Measurements from ENCODE around the gene EHMT1. TPM values are rescaled to one million over a fixed set of nuclear protein-coding genes. Genes with fewer than 3 reads are reported as not detected.
A peak's percentile ranks its signal among the peaks of the same experiment; 100 is the strongest.
"Not testable (repeated sequence)": the region's sequence is repeated elsewhere in the genome, so short reads cannot be mapped to it uniquely, and the experiment has no call there.

EHMT1 gene
- total RNA-seq, 2 experiments from 2014 or later: 66.6 to 76.7 TPM

DNA sequence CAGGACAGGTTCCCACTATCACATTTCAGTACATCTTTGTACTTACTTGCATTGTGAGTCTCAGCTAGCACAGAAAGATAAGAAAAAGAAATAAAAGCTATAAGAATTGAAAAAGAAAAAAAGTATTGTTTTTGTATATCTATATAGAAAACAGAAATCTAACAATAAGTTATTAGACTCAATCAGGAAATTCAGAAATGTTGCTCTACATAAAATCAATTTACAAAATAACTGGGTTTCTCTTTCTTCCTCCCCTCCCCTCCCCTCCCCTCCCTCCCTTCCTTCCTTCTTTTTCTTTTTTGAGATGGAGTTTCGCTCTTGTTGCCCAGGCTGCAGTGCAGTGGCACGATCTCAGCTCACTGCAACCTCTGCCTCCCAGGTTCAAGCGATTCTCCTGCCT, 251.6 kb downstream of the EHMT1 start:
- Mint-ChIP-seq H3K27me3 (peaks cover 20% of the 10 kb centered on the region), H3K4me1 (no peaks in the 10 kb centered on the region), H3K27ac (no peak overlapping the region), H3K9me3 (ENCODE audit: low read depth) (no peaks in the 10 kb centered on the region), H3K36me3 (ENCODE audit: low read depth) (no peaks in the 10 kb centered on the region), H3K4me3 (no peak overlapping the region)
- no peak for ATAC-seq
- ChIA-PET CTCF (interaction anchor here (1.2 kb wide), 1 partner anchor 27 kb away, joined by 3 read pairs; no protein-coding TSS in a partner anchor), POLR2A (no interaction called here)
- intact Hi-C loops (cut with DNase I, micrococcal nuclease): loop anchor here in 1 of 2 experiments (5.0 kb wide), 1 partner anchor 528 kb away; no protein-coding TSS in a partner anchor
- no peak for DNase-seq

DNA sequence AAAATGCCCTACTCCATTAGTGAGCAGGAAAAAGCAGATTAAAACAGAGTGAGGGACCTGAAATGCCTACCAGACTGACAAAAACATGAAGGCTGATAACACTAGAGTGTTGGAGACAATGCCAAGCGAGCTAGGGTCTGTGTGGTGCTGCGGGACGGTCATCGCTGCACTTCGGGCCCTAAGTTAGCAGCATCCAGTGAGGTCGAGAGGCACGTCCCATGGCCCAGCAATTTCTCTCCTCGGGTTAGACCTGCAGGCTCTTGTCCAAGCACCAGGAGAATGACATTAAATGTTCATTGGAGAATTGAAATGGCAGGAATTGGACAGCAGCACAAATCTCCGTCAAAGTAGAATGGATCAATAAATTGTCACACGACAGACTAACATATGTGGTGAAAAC, 253.5 kb downstream of the EHMT1 start:
- Mint-ChIP-seq H3K9me3 (ENCODE audit: low read depth) (no peaks in the 10 kb centered on the region), H3K4me1 (no peaks in the 10 kb centered on the region), H3K4me3 (no peak overlapping the region), H3K36me3 (ENCODE audit: low read depth) (no peaks in the 10 kb centered on the region), H3K27me3 (peaks cover 29% of the 10 kb centered on the region), H3K27ac (no peak overlapping the region)
- intact Hi-C loops (cut with DNase I, micrococcal nuclease): loop anchor here in 1 of 2 experiments (5.0 kb wide), 1 partner anchor 530 kb away; no protein-coding TSS in a partner anchor
- ATAC-seq: no peak
- no peak for DNase-seq
- ChIA-PET CTCF (no interaction called here), POLR2A (no interaction called here)

DNA sequence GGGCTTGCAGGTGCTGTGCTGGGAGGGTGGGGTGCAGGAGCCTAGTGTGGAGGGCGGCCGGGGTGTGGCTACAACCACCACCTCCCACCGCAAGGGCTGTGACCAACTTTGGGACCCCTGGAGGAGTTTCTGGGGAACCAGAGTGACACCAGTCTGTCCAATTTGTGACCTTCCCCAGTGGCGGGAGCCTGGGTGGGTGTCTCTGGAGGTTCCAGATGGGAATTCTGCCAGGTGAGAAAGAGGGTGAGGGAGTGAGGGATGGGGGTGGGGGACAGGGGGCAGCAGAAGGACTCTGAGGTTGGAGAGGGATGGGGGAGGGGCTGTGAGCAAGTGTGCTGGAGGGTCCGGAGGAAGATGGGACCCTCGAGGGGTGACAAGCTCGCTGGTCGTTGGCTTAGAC, 254.6 kb downstream of the EHMT1 start:
- no peaks in the 10 kb centered on the region for H3K4me1 Mint-ChIP-seq
- no peak overlapping the region for H3K27ac Mint-ChIP-seq
- ChIA-PET CTCF (no interaction called here), POLR2A (no interaction called here)
- ATAC-seq (no peak), DNase-seq (no peak)
- peaks cover 26% of the 10 kb centered on the region for H3K27me3 Mint-ChIP-seq
- H3K36me3 Mint-ChIP-seq (ENCODE audit: low read depth): no peaks in the 10 kb centered on the region
- intact Hi-C loops (cut with DNase I, micrococcal nuclease): loop anchor here in 1 of 2 experiments (5.0 kb wide), 1 partner anchor 531 kb away; no protein-coding TSS in a partner anchor
- H3K9me3 Mint-ChIP-seq (ENCODE audit: low read depth): no peaks in the 10 kb centered on the region
- no peak overlapping the region for H3K4me3 Mint-ChIP-seq

DNA sequence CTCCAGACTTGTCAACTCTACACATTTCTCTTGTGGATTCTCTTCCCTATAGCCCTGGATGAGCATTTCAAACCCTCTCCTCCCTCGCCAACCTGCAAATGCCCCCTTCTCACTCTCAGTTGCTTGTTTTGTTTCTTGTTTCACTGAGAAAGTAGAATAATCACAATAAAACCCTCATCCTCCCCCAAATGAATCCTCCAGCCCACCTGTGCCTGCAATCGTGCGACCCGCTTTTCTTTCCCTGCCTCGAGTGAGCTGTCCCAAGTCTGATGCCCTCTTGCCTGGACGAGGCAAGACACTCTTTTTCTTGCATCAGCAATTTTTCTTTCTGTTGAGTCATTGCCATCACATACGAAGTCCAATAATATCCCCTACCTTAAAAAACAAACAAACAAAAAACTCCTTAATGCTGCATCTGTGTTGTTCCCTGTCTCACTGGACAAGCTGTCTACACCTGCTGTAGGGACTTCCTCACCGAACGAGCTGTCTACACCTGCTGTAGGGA, 255.1 kb downstream of the EHMT1 start:
- no peaks in the 10 kb centered on the region for H3K36me3 Mint-ChIP-seq (ENCODE audit: low read depth)
- DNase-seq: no peak
- no peak overlapping the region for H3K4me3 Mint-ChIP-seq
- H3K9me3 Mint-ChIP-seq (ENCODE audit: low read depth): no peaks in the 10 kb centered on the region
- no peaks in the 10 kb centered on the region for H3K4me1 Mint-ChIP-seq
- ChIA-PET POLR2A (no interaction called here), CTCF (no interaction called here)
- H3K27ac Mint-ChIP-seq: no peak overlapping the region
- intact Hi-C loops (cut with DNase I, micrococcal nuclease): loop anchor here in 1 of 2 experiments (5.0 kb wide), 1 partner anchor 532 kb away; no protein-coding TSS in a partner anchor
- ATAC-seq: no peak
- H3K27me3 Mint-ChIP-seq: peaks cover 24% of the 10 kb centered on the region

DNA sequence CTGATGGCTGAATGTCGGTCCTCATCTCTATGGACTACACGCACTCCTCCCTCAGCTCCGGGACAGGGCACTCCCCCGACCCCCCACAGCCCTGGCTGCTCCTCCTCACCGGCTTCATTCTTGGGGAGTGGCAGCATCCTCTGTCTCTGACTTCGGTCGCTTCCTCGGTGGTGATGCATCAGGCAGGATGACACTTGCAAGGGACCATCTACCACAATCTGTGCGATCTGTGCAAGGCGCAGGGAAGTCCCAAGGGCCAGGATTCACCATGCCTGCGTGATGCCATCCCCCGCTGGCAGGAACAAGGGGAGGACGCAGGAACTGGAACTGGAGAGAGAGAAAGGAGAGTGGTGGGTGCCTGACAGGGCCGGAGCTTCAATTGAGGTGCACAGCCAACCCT, 256.5 kb downstream of the EHMT1 start:
- Mint-ChIP-seq H3K27ac (no peak overlapping the region), H3K4me3 (no peak overlapping the region), H3K36me3 (ENCODE audit: low read depth) (no peaks in the 10 kb centered on the region), H3K27me3 (peaks cover 34% of the 10 kb centered on the region), H3K9me3 (ENCODE audit: low read depth) (no peaks in the 10 kb centered on the region), H3K4me1 (no peaks in the 10 kb centered on the region)
- DNase-seq (no peak), ATAC-seq (no peak)
- intact Hi-C loops (cut with DNase I, micrococcal nuclease): no loop called here
- CTCF ChIA-PET: no interaction called here
- POLR2A ChIA-PET: interaction anchor here (0.6 kb wide), 1 partner anchor 269 kb away, joined by 4 read pairs; no protein-coding TSS in a partner anchor

DNA sequence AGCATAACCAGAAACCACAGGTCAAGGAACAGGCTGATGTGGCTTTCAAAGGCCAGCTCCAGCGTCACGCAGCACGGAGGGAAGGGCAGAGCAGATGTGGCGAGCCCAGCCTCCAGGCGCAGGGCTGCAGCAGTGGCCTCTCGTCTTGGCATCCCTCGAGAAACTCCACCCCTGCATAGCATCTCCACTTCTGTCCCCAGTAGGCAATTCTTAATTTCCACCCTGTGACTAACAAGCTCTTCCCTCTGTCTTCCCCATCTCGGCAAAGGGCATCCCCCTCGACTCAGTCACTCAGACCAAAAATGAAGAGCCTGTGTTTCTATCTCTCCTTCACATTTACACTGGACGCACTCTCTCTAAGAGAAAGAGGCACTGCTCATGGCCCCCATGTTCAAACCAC, 257.0 kb downstream of the EHMT1 start:
- Mint-ChIP-seq H3K27me3 (peaks cover 34% of the 10 kb centered on the region), H3K4me1 (no peaks in the 10 kb centered on the region), H3K4me3 (no peak overlapping the region), H3K27ac (no peak overlapping the region), H3K9me3 (ENCODE audit: low read depth) (no peaks in the 10 kb centered on the region), H3K36me3 (ENCODE audit: low read depth) (no peaks in the 10 kb centered on the region)
- ATAC-seq: no peak
- intact Hi-C loops (cut with DNase I, micrococcal nuclease): no loop called here
- DNase-seq: no peak
- ChIA-PET POLR2A (no interaction called here), CTCF (no interaction called here)

DNA sequence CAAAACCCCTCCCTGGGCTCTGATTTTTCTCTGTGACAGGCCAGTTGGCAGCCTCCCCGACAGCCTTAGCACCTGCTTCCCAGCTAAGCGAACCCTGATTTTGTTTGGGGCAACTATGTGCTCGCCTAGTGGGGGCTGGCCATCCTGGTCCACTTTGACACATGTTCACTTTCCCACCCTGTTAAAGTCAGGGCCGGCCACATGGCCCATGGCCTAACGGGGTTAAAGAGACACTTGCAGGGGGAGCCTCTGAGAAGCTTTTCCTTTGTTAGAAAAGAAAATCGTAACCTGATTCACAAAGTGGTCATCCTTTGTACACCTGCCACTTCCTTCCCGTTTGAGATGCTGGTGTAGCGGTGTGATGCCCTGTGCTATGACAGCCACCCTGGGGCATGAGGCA, 257.5 kb downstream of the EHMT1 start:
- Mint-ChIP-seq H3K27me3 (peaks cover 34% of the 10 kb centered on the region), H3K9me3 (ENCODE audit: low read depth) (no peaks in the 10 kb centered on the region), H3K4me1 (no peaks in the 10 kb centered on the region), H3K36me3 (ENCODE audit: low read depth) (no peaks in the 10 kb centered on the region), H3K4me3 (no peak overlapping the region), H3K27ac (no peak overlapping the region)
- CTCF ChIA-PET: interaction anchor here (1.0 kb wide), 1 partner anchor 31 kb away, joined by 3 read pairs; no protein-coding TSS in a partner anchor
- POLR2A ChIA-PET: no interaction called here
- intact Hi-C loops (cut with DNase I, micrococcal nuclease): no loop called here
- DNase-seq: no peak
- no peak for ATAC-seq

DNA sequence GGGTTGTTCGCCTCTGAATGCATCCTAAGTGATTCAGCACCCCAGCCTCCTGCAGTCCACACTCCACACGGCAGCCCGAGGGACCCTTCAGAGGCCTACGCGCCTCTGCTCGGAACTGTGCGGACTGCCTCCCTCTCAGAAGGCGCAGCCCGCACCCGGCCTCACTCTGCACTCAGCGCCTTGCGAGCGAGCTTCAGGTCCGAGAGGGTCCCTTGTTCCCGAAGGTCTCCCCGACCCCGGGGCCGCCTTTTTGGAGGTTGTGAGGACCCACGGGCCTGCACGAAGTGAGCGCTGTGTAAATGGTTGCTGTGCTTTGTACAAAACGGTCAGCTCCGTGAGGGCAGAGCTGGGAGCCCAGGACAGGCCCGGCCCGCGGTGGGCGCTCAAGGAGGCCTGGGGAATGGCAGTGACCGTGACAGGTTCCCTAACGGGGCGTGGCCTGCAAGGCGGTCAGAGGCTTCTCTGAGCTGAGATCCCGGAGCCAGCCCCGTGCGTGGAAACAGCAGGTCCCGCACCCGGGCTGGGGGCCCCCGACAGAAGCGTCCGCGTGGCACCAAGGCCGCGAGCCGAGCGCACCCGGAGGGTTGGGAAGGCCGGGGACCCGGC, 258.1 kb downstream of the EHMT1 start:
- H3K9me3 Mint-ChIP-seq (ENCODE audit: low read depth): no peaks in the 10 kb centered on the region

DNA sequence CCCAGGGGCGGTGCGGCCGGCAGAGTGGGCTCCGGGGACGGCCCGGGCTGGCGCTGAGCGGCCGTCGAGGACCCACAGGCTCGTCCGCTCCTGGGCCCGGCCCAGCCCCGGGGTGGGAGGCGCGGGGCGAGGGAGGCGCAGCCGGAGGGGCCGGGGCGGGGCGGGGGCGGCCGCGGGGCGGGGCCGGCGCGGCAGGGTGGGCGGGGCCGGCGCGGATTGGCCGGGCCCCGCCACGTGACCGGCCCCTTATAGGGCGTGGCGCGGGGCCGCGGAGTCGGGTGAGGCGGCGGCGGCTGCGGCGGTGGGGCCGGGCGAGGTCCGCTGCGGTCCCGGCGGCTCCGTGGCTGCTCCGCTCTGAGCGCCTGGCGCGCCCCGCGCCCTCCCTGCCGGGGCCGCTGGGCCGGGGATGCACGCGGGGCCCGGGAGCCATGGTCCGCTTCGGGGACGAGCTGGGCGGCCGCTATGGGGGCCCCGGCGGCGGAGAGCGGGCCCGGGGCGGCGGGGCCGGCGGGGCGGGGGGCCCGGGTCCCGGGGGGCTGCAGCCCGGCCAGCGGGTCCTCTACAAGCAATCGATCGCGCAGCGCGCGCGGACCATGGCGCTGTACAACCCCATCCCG, 258.8 kb downstream of the EHMT1 start, which contains the start of gene CACNA1B:
TSS of gene CACNA1B (plus strand) at position 277 of the 617 bp plus-strand sequence. CDS start at position 429, 152 bp downstream.
- intact Hi-C loops (cut with DNase I, micrococcal nuclease): not testable (repeated sequence)

More for the DNA sequence above, 258.1 kb downstream of the EHMT1 start:
- peaks cover 34% of the 10 kb centered on the region for H3K27me3 Mint-ChIP-seq
- ATAC-seq (no peak), DNase-seq (no peak)
- CTCF ChIA-PET: interaction anchor here (1.0 kb wide), 1 partner anchor 30 kb away, joined by 3 read pairs; no protein-coding TSS in a partner anchor
- POLR2A ChIA-PET: no interaction called here
- intact Hi-C loops (cut with DNase I, micrococcal nuclease): no loop called here
- H3K27ac Mint-ChIP-seq: no peak overlapping the region
- H3K4me3 Mint-ChIP-seq: no peak overlapping the region
- no peaks in the 10 kb centered on the region for H3K36me3 Mint-ChIP-seq (ENCODE audit: low read depth)
- H3K4me1 Mint-ChIP-seq: no peaks in the 10 kb centered on the region

DNA sequence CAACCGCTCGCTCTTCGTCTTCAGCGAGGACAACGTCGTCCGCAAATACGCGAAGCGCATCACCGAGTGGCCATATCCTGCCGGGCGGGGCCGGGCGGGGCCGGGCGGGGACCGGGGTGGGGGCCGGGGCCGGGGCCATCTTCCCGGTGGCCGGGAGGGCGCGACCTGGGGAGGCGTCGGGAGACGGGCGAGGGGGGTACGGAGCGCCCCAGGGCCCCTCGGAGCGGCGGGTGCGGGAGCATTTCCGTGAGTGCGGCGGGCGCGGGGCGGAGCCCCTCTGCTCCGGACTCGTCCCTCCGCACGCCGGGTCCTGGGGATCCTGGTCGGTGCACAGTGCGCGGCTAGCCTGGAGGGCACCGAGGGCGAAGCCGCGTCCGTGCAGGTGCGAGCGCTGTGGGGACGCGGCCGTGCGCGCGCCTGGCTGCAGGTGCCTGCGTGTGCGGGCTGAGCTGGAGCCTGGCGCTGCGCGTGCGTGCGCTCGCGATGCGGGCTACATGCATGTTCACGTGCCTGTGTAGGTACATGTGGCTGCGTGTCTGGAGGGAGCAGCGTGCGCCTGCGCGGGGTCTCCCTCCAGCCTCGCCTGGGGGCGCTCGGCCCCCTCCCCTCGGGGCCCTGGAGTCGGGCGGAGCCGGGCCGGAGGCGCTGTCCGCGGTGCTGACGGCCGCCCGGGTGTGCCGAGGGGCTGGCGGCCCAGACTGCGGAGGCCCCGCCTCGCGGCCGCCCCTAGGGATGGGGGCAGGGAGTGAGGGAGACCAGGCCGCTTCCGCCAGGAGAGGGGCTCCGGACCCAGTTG, 259.5 kb downstream of the EHMT1 start:
- ChIA-PET POLR2A (no interaction called here), CTCF (no interaction called here)
- Mint-ChIP-seq H3K36me3 (ENCODE audit: low read depth) (no peaks in the 10 kb centered on the region), H3K4me1 (no peaks in the 10 kb centered on the region), H3K9me3 (ENCODE audit: low read depth) (no peaks in the 10 kb centered on the region), H3K27ac (no peak overlapping the region), H3K4me3 (no peak overlapping the region), H3K27me3 (peaks cover 31% of the 10 kb centered on the region)
- intact Hi-C loops (cut with DNase I, micrococcal nuclease): no loop called here
- DNase-seq: peak; percentile 64
- ATAC-seq: peak; percentile 70

More for the DNA sequence above, 258.8 kb downstream of the EHMT1 start, which contains the start of gene CACNA1B:
- peaks cover 31% of the 10 kb centered on the region for H3K27me3 Mint-ChIP-seq
- CTCF ChIA-PET; POLR2A ChIA-PET; H3K4me3 Mint-ChIP-seq; H3K27ac Mint-ChIP-seq; H3K4me1 Mint-ChIP-seq; H3K36me3 Mint-ChIP-seq (ENCODE audit: low read depth); H3K9me3 Mint-ChIP-seq (ENCODE audit: low read depth): not testable (repeated sequence)
- DNase-seq: peak; percentile 21
- peak; percentile 37 for ATAC-seq

DNA sequence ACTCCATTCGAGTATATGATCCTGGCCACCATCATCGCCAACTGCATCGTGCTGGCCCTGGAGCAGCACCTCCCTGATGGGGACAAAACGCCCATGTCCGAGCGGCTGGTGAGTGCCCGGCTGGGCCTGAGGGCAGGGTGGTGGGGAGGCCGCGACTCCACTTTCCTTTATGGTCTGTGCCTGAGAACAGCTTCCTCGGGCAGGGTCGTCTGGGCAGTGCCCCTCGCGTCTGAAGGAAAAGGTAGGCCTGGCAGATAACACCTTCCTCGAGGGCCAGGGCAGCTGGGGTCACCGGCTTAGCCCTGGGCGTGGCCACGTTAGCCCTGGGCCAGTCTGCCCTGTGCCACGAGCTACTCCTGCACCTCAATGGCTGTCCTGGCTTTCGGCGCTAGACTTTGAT, 260.2 kb downstream of the EHMT1 start:
- H3K9me3 Mint-ChIP-seq (ENCODE audit: low read depth): no peaks in the 10 kb centered on the region
- no peak for ATAC-seq
- H3K36me3 Mint-ChIP-seq (ENCODE audit: low read depth): no peaks in the 10 kb centered on the region
- peaks cover 27% of the 10 kb centered on the region for H3K27me3 Mint-ChIP-seq
- POLR2A ChIA-PET: no interaction called here
- no peak for DNase-seq
- intact Hi-C loops (cut with DNase I, micrococcal nuclease): no loop called here
- CTCF ChIA-PET: no interaction called here
- no peak overlapping the region for H3K4me3 Mint-ChIP-seq
- no peak overlapping the region for H3K27ac Mint-ChIP-seq
- no peaks in the 10 kb centered on the region for H3K4me1 Mint-ChIP-seq
